Smooth muscle cell (in vitro differentiated cells): ENCODE data around the gene APOL4. TPM values are rescaled to one million over a fixed set of nuclear protein-coding genes. Genes with fewer than 3 reads are reported as not detected.

Experiments used
- DNase-seq: peaks from one replicate; lab custom pipeline; 2025; ENCODE audit not compliant: unreplicated experiment; lab: John Stamatoyannopoulos, UW
- H2AFZ ChIP-seq: fragments of 200-600 bp; sonication (generic); 2 replicates; pipeline ENCODE4 v1.6.0; 2016; ENCODE audit warnings: antibody characterized with exemption, low read depth, mild to moderate bottlenecking
- H3F3A ChIP-seq: fragments of 200-600 bp; sonication (generic); 2 replicates; pipeline ENCODE4 v1.6.0; 2017; ENCODE audit warnings: antibody characterized with exemption, low read depth
- H3K27ac ChIP-seq: fragments of 200-600 bp; sonication (generic); 2 replicates; pipeline ENCODE4 v1.5.1; 2016; ENCODE audit warnings: low read depth, mild to moderate bottlenecking
- H3K27me3 ChIP-seq: fragments of 200-600 bp; sonication (generic); 2 replicates; pipeline ENCODE4 v1.6.1; 2016; ENCODE audit warnings: low read depth, mild to moderate bottlenecking
- H3K36me3 ChIP-seq: fragments of 200-600 bp; sonication (generic); 2 replicates; pipeline ENCODE4 v1.5.1; 2016; ENCODE audit warnings: low read depth
- H3K4me1 ChIP-seq: fragments of 200-600 bp; sonication (generic); 2 replicates; pipeline ENCODE4 v1.5.1; 2016; ENCODE audit warnings: low read depth
- H3K4me2 ChIP-seq: fragments of 200-600 bp; sonication (generic); 2 replicates; pipeline ENCODE4 v1.6.0; 2016; ENCODE audit warnings: mild to moderate bottlenecking
- H3K4me3 ChIP-seq: fragments of 200-600 bp; sonication (generic); 2 replicates; pipeline ENCODE4 v1.5.1; 2016; ENCODE audit warnings: mild to moderate bottlenecking
- H3K79me2 ChIP-seq: fragments of 200-600 bp; sonication (generic); 2 replicates; pipeline ENCODE4 v1.6.0; 2016; ENCODE audit warnings: low read depth, mild to moderate bottlenecking
- H3K9ac ChIP-seq: fragments of 200-600 bp; sonication (generic); 2 replicates; pipeline ENCODE4 v1.6.0; 2016; ENCODE audit warnings: low read depth
- H3K9me3 ChIP-seq: fragments of 200-600 bp; sonication (generic); replicated peaks from 2 replicates; pipeline ENCODE4 v1.5.1; 2016; ENCODE audit warnings: low read depth
- H4K20me1 ChIP-seq: fragments of 200-600 bp; sonication (generic); 2 replicates; pipeline ENCODE4 v1.6.0; 2016; ENCODE audit warnings: low read depth
- CTCF ChIP-seq: fragments of 200-600 bp; sonication (generic); IDR thresholded peaks from 2 replicates; pipeline ENCODE4 v1.5.1; 2017; ENCODE audit warnings: borderline replicate concordance, mild to moderate bottlenecking, antibody characterized with exemption; ENCODE audit not compliant: insufficient read depth, poor library complexity, severe bottlenecking
- WGBS: methylation state at CpG from one replicate; pipeline ENCODE4 v1.1.7; 2016; ENCODE audit warnings: low lambda C conversion rate; 5-methylcytosine and 5-hydroxymethylcytosine counted together
- polyA plus RNA-seq: library from polyadenylated mRNA; unstranded; fragments of >200 nt; fragmentation: Nextera tagmentation; extraction: Ambion mirVana; gene quantifications from 2 replicates; pipeline ENCODE4 v1.2.1, GENCODE V29; 2016
- total RNA-seq: library from RNA; depleted of rRNA; stranded (reverse); fragments of >200 nt; gene quantifications from 2 replicates; pipeline ENCODE4 v1.2.3, GENCODE V29; 2014

Gene APOL4
- total and polyA plus RNA-seq, 2 experiments from 2014 or later = 0.40 TPM; not detected in 1

DNA sequence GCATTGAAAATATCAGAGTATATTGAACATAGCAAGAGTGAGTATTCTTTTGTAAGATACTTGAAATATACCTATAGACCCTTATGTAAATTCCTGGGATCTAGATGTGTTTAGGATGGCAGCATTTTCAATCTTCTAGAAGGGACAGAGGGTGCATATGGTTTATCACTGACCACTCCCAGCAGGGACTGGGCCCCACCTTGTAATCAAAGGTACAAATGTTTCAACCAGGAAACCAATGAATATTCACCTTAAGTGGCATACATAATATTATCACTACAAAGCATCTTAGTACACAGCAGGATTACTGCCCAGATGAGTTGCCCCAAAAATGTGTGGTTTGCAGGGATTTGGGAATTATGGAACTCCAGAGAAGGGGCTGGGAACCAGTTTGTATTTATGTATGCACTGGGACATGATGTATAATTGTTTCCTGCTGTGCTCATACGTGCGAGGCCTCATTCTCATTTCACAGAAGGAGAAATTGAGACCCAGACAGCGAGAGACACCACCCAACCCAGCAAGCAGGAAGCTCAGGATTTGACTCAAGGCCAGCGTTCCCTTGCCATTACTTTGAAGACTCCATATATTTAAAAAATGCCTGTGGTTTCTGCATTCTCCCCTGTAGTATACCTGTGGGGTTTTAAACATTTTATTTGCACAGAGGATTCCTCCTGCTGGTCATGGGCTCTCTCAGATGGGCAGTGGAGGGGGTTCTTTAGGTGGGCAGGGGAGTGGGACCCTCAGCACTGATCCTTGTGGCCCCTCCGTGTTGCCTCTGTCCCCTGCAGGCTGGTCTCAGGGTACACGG, 5.2 kb downstream of the APOL4 start:
- peak overlapping the region; percentile 72 for H3K4me2 ChIP-seq
- H4K20me1 ChIP-seq = no peaks in the 10 kb centered on the region
- no peak overlapping the region for H3K4me3 ChIP-seq
- H3K27me3 ChIP-seq = no peaks in the 10 kb centered on the region
- DNase-seq = no peak
- no peak overlapping the region for H3K9ac ChIP-seq
- WGBS = 20% methylated on average over 6 of the region's 6 CpGs
- no peaks in the 10 kb centered on the region for H3K9me3 ChIP-seq
- TF ChIP-seq CTCF = no peak
- peak overlapping the region; percentile 33 for H2AFZ ChIP-seq
- H3K4me1 ChIP-seq = peaks cover 25% of the 10 kb centered on the region
- H3K79me2 ChIP-seq = no peaks in the 10 kb centered on the region
- H3K36me3 ChIP-seq = no peaks in the 10 kb centered on the region
- peaks cover 4% of the 10 kb centered on the region for H3F3A ChIP-seq
- peak overlapping the region; percentile 71 for H3K27ac ChIP-seq

DNA sequence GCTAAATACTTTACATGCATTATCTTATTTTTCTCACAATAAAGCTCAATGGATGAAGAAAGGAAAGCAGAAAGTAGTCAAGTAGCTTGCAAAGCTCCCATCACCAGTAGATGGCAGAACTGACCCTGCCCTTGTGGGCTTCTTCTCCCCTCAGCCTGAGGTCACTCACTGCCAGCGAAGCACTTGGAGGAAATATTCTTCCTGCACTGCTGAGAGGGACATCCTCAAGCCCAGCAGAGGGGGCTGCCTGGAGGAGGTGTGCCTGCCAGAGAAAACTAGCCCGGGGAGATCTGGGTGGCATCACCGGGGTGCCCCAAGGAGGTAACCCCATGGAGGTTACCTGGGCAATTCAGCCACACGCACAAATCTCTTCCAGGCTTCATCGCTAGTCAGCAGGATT, 6.6 kb downstream of the APOL4 start:
- Histone ChIP-seq H3K4me1 (peaks cover 25% of the 10 kb centered on the region), H3K79me2 (no peaks in the 10 kb centered on the region), H3K27me3 (no peaks in the 10 kb centered on the region), H3K4me3 (no peak overlapping the region), H3K9ac (no peak overlapping the region), H2AFZ (no peak overlapping the region), H3K27ac (no peak overlapping the region), H3F3A (peaks cover 4% of the 10 kb centered on the region), H4K20me1 (no peaks in the 10 kb centered on the region), H3K9me3 (no peaks in the 10 kb centered on the region), H3K4me2 (no peak overlapping the region), H3K36me3 (no peaks in the 10 kb centered on the region)
- 45% methylated on average over 5 of the region's 5 CpGs for WGBS
- TF ChIP-seq CTCF = peak; percentile 75
- peak; percentile 14 for DNase-seq

DNA sequence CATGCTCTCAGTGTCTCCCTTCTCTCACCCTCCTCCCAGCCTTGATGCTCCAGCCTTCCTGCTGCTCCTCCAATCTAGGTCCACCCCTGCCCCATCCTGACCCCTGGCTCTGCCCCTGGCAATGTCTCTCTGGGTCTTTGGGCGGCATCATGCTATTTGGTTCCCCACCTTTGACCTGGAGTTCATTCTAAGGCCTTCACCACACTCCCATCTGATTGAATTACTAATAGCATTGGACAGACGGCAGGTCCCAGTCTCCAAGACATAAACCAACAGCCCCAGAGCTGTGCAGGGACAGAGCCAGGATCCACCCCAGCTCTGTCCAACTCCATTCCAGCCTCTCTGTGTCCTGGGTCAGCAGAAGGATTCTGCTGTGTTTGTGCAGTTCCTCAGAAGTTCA, 7.2 kb downstream of the APOL4 start:
- no peak for DNase-seq
- H3K4me3 ChIP-seq = no peak overlapping the region
- no peaks in the 10 kb centered on the region for H3K9me3 ChIP-seq
- no peak overlapping the region for H3K27ac ChIP-seq
- no peak overlapping the region for H2AFZ ChIP-seq
- peaks cover 4% of the 10 kb centered on the region for H3F3A ChIP-seq
- H3K9ac ChIP-seq = no peak overlapping the region
- H3K4me1 ChIP-seq = peaks cover 25% of the 10 kb centered on the region
- H3K4me2 ChIP-seq = no peak overlapping the region
- H3K36me3 ChIP-seq = no peaks in the 10 kb centered on the region
- H3K27me3 ChIP-seq = no peaks in the 10 kb centered on the region
- no peaks in the 10 kb centered on the region for H3K79me2 ChIP-seq
- no peaks in the 10 kb centered on the region for H4K20me1 ChIP-seq
- 89% methylated on average over 2 of the region's 2 CpGs for WGBS
- TF ChIP-seq CTCF = no peak

DNA sequence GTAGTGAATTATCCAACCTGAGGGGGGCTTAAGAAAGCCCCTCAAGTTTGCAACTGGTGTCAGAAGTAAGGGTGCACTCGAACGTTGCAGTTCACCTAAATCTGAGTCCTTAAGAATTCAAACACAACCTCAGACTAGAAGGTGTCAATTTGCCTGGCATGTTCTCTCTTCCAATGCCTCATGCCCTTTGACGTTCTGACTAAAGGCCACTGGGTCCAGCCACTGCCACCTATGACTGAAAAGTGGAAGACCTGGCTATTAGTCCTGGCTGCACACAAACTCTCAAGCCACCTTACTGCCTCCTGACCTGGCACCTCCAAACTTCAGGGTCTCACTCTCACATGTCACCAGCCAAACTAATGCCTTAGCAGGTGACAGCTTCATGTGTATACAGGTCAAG, 8.0 kb downstream of the APOL4 start:
- no peak for DNase-seq
- Histone ChIP-seq H3K9ac (no peak overlapping the region), H3K27me3 (no peaks in the 10 kb centered on the region), H3K9me3 (no peaks in the 10 kb centered on the region), H3K79me2 (no peaks in the 10 kb centered on the region), H3K4me1 (peaks cover 25% of the 10 kb centered on the region), H3K36me3 (no peaks in the 10 kb centered on the region), H3K27ac (no peak overlapping the region), H2AFZ (no peak overlapping the region), H3K4me2 (no peak overlapping the region), H4K20me1 (no peaks in the 10 kb centered on the region), H3F3A (peaks cover 4% of the 10 kb centered on the region), H3K4me3 (no peak overlapping the region)
- TF ChIP-seq CTCF = no peak
- 84% methylated on average over 3 of the region's 3 CpGs for WGBS
